Endodermal cell (in vitro differentiated cells): ENCODE data around the gene TUT4. TPM values are rescaled to one million over a fixed set of nuclear protein-coding genes. Genes with fewer than 3 reads are reported as not detected.

Experiments
- DNase-seq: peaks from one replicate; pipeline ENCODE4 v3.0.0-alpha.2; 2017
- H3K27ac ChIP-seq: 2 replicates; pipeline ENCODE4 v1.5.1; 2013; ENCODE audit warnings: mild to moderate bottlenecking, low read depth, low read length, moderate library complexity
- H3K27me3 ChIP-seq: 2 replicates; pipeline ENCODE4 v1.6.1; 2013; ENCODE audit warnings: mild to moderate bottlenecking, low read length, moderate library complexity; ENCODE audit not compliant: insufficient read depth, control insufficient read depth, poor library complexity, severe bottlenecking
- H3K36me3 ChIP-seq: 2 replicates; pipeline ENCODE4 v1.7.0; 2013; ENCODE audit warnings: mild to moderate bottlenecking, low read length, moderate library complexity; ENCODE audit not compliant: control insufficient read depth, insufficient read depth
- H3K4me1 ChIP-seq: one replicate; pipeline ENCODE4 v1.7.0; 2013; ENCODE audit warnings: low read length; ENCODE audit not compliant: control insufficient read depth, insufficient read depth
- H3K4me3 ChIP-seq: 2 replicates; pipeline ENCODE4 v1.5.1; 2013; ENCODE audit warnings: mild to moderate bottlenecking, low read length, moderate library complexity
- H3K9ac ChIP-seq: 2 replicates; pipeline ENCODE4 v1.6.1; 2013; ENCODE audit warnings: mild to moderate bottlenecking, low read length, moderate library complexity; ENCODE audit not compliant: poor library complexity, severe bottlenecking; ENCODE audit errors: extremely low read depth
- H3K9me3 ChIP-seq: 2 replicates; pipeline ENCODE4 v1.6.1; 2013; ENCODE audit warnings: mild to moderate bottlenecking, low read length, moderate library complexity; ENCODE audit not compliant: control insufficient read depth
- H3K27ac Mint-ChIP-seq: 2 replicates; pipeline ENCODE4 v1.8.0; 2020; ENCODE audit warnings: mixed read lengths
- H3K27me3 Mint-ChIP-seq: 2 replicates; pipeline ENCODE4 v1.8.0; 2021; ENCODE audit warnings: mild to moderate bottlenecking, mixed read lengths; ENCODE audit not compliant: insufficient read depth
- H3K36me3 Mint-ChIP-seq: 2 replicates; pipeline ENCODE4 v1.8.0; 2020; ENCODE audit warnings: low read depth, mixed read lengths
- H3K4me1 Mint-ChIP-seq: 2 replicates; pipeline ENCODE4 v1.8.0; 2020; ENCODE audit warnings: mixed read lengths
- H3K4me3 Mint-ChIP-seq: 2 replicates; pipeline ENCODE4 v1.8.0; 2020; ENCODE audit warnings: mild to moderate bottlenecking, moderate library complexity, mixed read lengths
- H3K9me3 Mint-ChIP-seq: 2 replicates; pipeline ENCODE4 v1.8.0; 2020; ENCODE audit warnings: mild to moderate bottlenecking, mixed read lengths
- CTCF ChIP-seq: fragments of 200-600 bp; sonication (generic); conservative IDR thresholded peaks from 2 replicates; pipeline ENCODE4 v1.5.0; 2021; ENCODE audit warnings: antibody characterized with exemption, mild to moderate bottlenecking
- WGBS, 2 experiments: methylation state at CpG; one replicate each; pipeline versions ENCODE4 v1.1.5 to v1.1.7; 2013; ENCODE audit warnings: missing lambda C conversion rate in 2 of 2, mixed read lengths in 1 of 2; ENCODE audit not compliant: insufficient coverage in 1 of 2, insufficient read length in 1 of 2; 5-methylcytosine and 5-hydroxymethylcytosine counted together
- total RNA-seq, 2 donors: library from RNA; stranded (reverse); fragmentation: NEBNext Ultra II Directional in 1 of 2; extraction: Animal tissue kit (Norgen Biotek cat#: 25700) in 1 of 2; gene quantifications; 2 replicates in 1 of 2; 3 replicates in 1 of 2; pipeline ENCODE4 v1.2.1, GENCODE V29; 2021

The TUT4 gene
- total RNA-seq, 2 donors from 2014 or later, result 131 to 170 TPM

GRCh38 chr1:52424231-52424636, 128.7 kb downstream of the TUT4 start:
- Histone ChIP-seq H3K27ac (no peak overlapping the region), H3K9ac (no peak overlapping the region), H3K9me3 (no peaks in the 10 kb centered on the region), H3K36me3 (peaks cover 94% of the 10 kb centered on the region), H3K27me3 (no peaks in the 10 kb centered on the region), H3K4me3 (no peak overlapping the region), H3K4me1 (no peaks in the 10 kb centered on the region)
- no peak for DNase-seq
- Mint-ChIP-seq H3K27me3 (no peaks in the 10 kb centered on the region), H3K9me3 (no peaks in the 10 kb centered on the region), H3K4me3 (no peak overlapping the region), H3K36me3 (peaks cover 46% of the 10 kb centered on the region), H3K27ac (no peak overlapping the region), H3K4me1 (peaks cover 2% of the 10 kb centered on the region)
- TF ChIP-seq CTCF, result no peak

DNA sequence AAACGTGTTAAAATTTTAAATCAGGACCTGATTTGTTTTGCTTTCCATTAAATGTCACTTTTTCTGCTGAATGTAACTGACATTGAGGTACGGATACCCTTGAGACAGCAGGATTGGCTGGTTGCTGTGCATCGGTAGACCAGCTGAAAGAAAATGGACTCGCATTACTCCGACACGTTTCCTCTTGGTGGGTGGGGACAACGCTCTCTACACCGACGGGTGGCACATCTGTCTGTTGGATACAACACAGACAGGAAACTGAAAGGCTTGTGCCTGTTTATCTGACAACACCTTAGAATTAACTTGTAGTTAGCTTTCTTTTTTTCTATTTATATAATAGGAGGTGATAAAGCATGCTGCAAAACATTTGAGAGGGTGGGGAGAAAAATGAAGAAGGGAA, 129.1 kb downstream of the TUT4 start:
- H3K4me1 Mint-ChIP-seq, result peaks cover 2% of the 10 kb centered on the region
- no peak for TF ChIP-seq CTCF
- no peaks in the 10 kb centered on the region for H3K27me3 ChIP-seq
- DNase-seq, result no peak
- no peak overlapping the region for H3K9ac ChIP-seq
- H3K9me3 ChIP-seq, result no peaks in the 10 kb centered on the region
- 94 to 95% methylated on average over 6 to 9 of the region's 9 CpGs for WGBS, 2 experiments
- H3K36me3 Mint-ChIP-seq, result peaks cover 47% of the 10 kb centered on the region
- H3K27ac Mint-ChIP-seq, result no peak overlapping the region
- H3K4me1 ChIP-seq, result no peaks in the 10 kb centered on the region
- no peak overlapping the region for H3K4me3 ChIP-seq
- no peak overlapping the region for H3K4me3 Mint-ChIP-seq
- H3K36me3 ChIP-seq, result peaks cover 92% of the 10 kb centered on the region
- no peaks in the 10 kb centered on the region for H3K27me3 Mint-ChIP-seq
- H3K9me3 Mint-ChIP-seq, result no peaks in the 10 kb centered on the region
- H3K27ac ChIP-seq, result no peak overlapping the region

DNA sequence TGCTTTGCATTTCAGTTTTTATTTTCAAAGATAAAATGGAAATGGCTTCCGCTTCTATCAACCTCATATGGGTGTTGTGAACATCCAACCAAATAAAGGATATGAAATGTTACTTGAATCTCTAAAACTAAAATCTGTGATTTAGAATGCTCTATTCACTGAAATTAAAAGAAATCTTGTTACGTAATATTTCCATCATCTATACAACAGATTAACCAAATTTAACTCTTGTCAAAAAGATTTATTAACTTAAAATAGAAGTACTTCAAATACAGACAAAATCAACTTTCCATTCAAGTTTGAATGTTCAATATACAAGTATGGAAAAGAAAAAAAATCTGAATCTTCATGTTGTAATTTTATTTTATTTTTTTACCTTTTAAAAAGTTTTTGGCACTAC, 129.8 kb downstream of the TUT4 start:
- Histone ChIP-seq H3K4me1 (no peaks in the 10 kb centered on the region), H3K27me3 (no peaks in the 10 kb centered on the region), H3K9ac (no peak overlapping the region), H3K36me3 (peaks cover 96% of the 10 kb centered on the region), H3K4me3 (no peak overlapping the region), H3K9me3 (no peaks in the 10 kb centered on the region), H3K27ac (no peak overlapping the region)
- Mint-ChIP-seq H3K27ac (no peak overlapping the region), H3K36me3 (peaks cover 49% of the 10 kb centered on the region), H3K4me1 (peaks cover 2% of the 10 kb centered on the region), H3K9me3 (no peaks in the 10 kb centered on the region), H3K4me3 (no peak overlapping the region), H3K27me3 (no peaks in the 10 kb centered on the region)
- DNase-seq, result no peak
- 100% methylated on average over 2 of the region's 2 CpGs; no CpG with 5 or more reads in 1 of the 2 experiments for WGBS, 2 experiments
- TF ChIP-seq CTCF, result no peak
